ENCODE results near the gene ANTXRL.
"Not testable (repeated sequence)": the region's sequence is repeated elsewhere in the genome, so short reads cannot be mapped to it uniquely, and the experiment has no call there.

The ANTXRL gene

GRCh38 chr10:46367209-46367608 lies 80.4 kb downstream of the ANTXRL start:
- DNase-seq: not testable (repeated sequence)

GRCh38 chr10:46367666-46368240 lies 81.0 kb downstream of the ANTXRL start:
- DNase-seq: not testable (repeated sequence)

GRCh38 chr10:46368956-46369355 lies 82.2 kb downstream of the ANTXRL start:
- DNase-seq: not testable (repeated sequence)

- not testable (repeated sequence) for DNase-seq
Observed at GRCh38 chr10:46374410-46374809, 87.6 kb downstream of the ANTXRL start.

- not testable (repeated sequence) for DNase-seq
Observed at GRCh38 chr10:46375406-46375805, 88.6 kb downstream of the ANTXRL start, which contains the start of gene ANXA8L1. Gene ANXA8L1 (plus strand): TSS chr10:46375776. CDS start chr10:46375852, 76 bp downstream.

GRCh38 chr10:46377022-46377421 lies 90.2 kb downstream of the ANTXRL start:
- not testable (repeated sequence) for DNase-seq

GRCh38 chr10:46377651-46378050 lies 90.9 kb downstream of the ANTXRL start:
- not testable (repeated sequence) for DNase-seq

GRCh38 chr10:46378108-46378507 lies 91.3 kb downstream of the ANTXRL start:
- DNase-seq: not testable (repeated sequence)

GRCh38 chr10:46379233-46379848 lies 92.5 kb downstream of the ANTXRL start:
- not testable (repeated sequence) for DNase-seq
